ENCODE results near the gene DPT.

DNA sequence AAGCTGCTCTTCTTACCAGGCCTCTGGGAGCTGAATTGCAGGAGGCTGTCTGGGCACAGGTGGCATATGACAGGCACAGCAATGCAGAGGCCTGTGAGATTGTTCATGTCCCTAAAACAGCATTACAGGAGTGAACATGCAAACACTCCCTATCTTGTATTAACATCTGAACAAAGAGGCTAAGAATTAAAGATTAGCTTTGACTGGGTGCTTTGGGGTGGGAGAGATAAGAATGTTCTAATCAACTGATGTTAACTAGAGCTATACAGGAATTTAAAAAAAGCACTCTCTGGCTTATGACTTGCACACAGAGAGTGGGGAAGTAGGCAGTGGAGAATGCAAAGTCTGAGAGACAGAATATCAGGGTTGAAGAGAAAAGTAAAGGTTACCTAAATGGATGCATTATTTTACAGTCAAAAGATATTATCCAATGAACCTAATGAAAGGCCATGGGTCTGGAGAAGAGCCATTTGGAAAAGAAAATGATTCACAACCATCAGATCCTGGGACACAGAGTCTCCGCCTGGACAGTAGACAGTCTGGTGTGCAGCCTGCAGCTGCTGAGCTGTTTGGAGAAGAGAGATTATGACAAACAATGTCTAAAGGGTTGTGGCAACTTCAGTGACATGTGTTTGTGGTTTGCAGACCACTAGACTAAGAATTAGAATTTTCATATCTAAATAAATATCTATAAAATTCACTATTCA, 20.2 kb downstream of the DPT start:
- TF ChIP-seq POLR2A (IDR thresholded peaks at IDR 0.05), result no peak
- TF ChIP-seq, protein P1, sequence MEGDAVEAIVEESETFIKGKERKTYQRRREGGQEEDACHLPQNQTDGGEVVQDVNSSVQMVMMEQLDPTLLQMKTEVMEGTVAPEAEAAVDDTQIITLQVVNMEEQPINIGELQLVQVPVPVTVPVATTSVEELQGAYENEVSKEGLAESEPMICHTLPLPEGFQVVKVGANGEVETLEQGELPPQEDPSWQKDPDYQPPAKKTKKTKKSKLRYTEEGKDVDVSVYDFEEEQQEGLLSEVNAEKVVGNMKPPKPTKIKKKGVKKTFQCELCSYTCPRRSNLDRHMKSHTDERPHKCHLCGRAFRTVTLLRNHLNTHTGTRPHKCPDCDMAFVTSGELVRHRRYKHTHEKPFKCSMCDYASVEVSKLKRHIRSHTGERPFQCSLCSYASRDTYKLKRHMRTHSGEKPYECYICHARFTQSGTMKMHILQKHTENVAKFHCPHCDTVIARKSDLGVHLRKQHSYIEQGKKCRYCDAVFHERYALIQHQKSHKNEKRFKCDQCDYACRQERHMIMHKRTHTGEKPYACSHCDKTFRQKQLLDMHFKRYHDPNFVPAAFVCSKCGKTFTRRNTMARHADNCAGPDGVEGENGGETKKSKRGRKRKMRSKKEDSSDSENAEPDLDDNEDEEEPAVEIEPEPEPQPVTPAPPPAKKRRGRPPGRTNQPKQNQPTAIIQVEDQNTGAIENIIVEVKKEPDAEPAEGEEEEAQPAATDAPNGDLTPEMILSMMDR (IDR thresholded peaks at IDR 0.05), result no peak
